ENCODE data around the gene MRPL30. TPM values are rescaled to one million over a fixed set of nuclear protein-coding genes. Genes with fewer than 3 reads are reported as not detected.
"Not testable (repeated sequence)": the region's sequence is repeated elsewhere in the genome, so short reads cannot be mapped to it uniquely, and the experiment has no call there.

The MRPL30 gene
- total and polyA plus RNA-seq, 10 donors: 12.8 to 26.0 (median 19.3) TPM

- no peak for DNase-seq
- Histone ChIP-seq H3K36me3 (peaks cover 0 to 39% (median 13%) of the 10 kb centered on the region in 6 donors), H3K4me1 (peaks cover 15 to 55% (median 39%) of the 10 kb centered on the region in 6 donors), H3K9me3 (no peaks in the 10 kb centered on the region), H3K27ac (no peak overlapping the region), H3K27me3 (replicated peaks in 1 of 7) (no peaks in the 10 kb centered on the region), H3K4me3 (no peak overlapping the region)
- WGBS, 5 donors: 62 to 88% (median 80%) methylated on average over 6 of the region's 6 CpGs
- TF ChIP-seq POLR2AphosphoS5 (IDR thresholded peaks at IDR 0.05) (no peak), POLR2A (IDR thresholded peaks at IDR 0.05) (no peak), CTCF (IDR thresholded peaks at IDR 0.05 in 8 of 11, conservative IDR thresholded peaks at IDR 0.05 in 3 of 11) (no peak)
- intact Hi-C loops (cut with DNase I; ENCODE audit: low total_unique reads): loop anchor here (10.0 kb wide), 1 partner anchor 150 kb away; the partner anchor contains the start of genes EIF5B and TXNDC9
Observed at GRCh38 chr2:99184811-99185210, 3.8 kb downstream of the MRPL30 start.

- Histone ChIP-seq H3K9me3 (no peaks in the 10 kb centered on the region), H3K27me3 (replicated peaks in 1 of 7) (no peaks in the 10 kb centered on the region), H3K4me3 (no peak overlapping the region), H3K36me3 (peaks cover 0 to 61% (median 19%) of the 10 kb centered on the region in 6 donors), H3K27ac (no peak overlapping the region), H3K4me1 (peaks cover 5 to 38% (median 25%) of the 10 kb centered on the region in 6 donors)
- intact Hi-C loops (cut with DNase I; ENCODE audit: low total_unique reads): loop anchor here (10.0 kb wide), 1 partner anchor 148 kb away; the partner anchor contains the start of genes EIF5B and TXNDC9
- DNase-seq: no peak
- TF ChIP-seq POLR2AphosphoS5 (IDR thresholded peaks at IDR 0.05) (no peak), CTCF (IDR thresholded peaks at IDR 0.05 in 8 of 11, conservative IDR thresholded peaks at IDR 0.05 in 3 of 11) (no peak), POLR2A (IDR thresholded peaks at IDR 0.05) (no peak)
Observed at GRCh38 chr2:99187011-99187410, 6.0 kb downstream of the MRPL30 start.

GRCh38 chr2:99188357-99188756 is 7.4 kb downstream of the MRPL30 start:
- no peak for DNase-seq
- Histone ChIP-seq H3K27ac (no peak overlapping the region), H3K4me1 (peaks cover 0 to 24% (median 13%) of the 10 kb centered on the region in 6 donors), H3K36me3 (peaks cover 0 to 75% (median 27%) of the 10 kb centered on the region in 6 donors), H3K4me3 (no peak overlapping the region), H3K9me3 (peaks cover 0 to 4% (median 0%) of the 10 kb centered on the region in 8 donors), H3K27me3 (replicated peaks in 1 of 7) (no peaks in the 10 kb centered on the region)
- 93 to 99% (median 94%) methylated on average over 3 of the region's 3 CpGs for WGBS, 5 donors
- TF ChIP-seq CTCF (IDR thresholded peaks at IDR 0.05 in 8 of 11, conservative IDR thresholded peaks at IDR 0.05 in 3 of 11) (no peak), POLR2A (IDR thresholded peaks at IDR 0.05) (no peak), POLR2AphosphoS5 (IDR thresholded peaks at IDR 0.05) (no peak)
- intact Hi-C loops (cut with DNase I; ENCODE audit: low total_unique reads): loop anchor here (10.0 kb wide), 1 partner anchor 146 kb away; the partner anchor contains the start of genes EIF5B and TXNDC9

GRCh38 chr2:99190548-99190947 is 9.6 kb downstream of the MRPL30 start:
- Histone ChIP-seq H3K27me3 (replicated peaks in 1 of 7) (no peaks in the 10 kb centered on the region), H3K36me3 (peaks cover 0 to 97% (median 39%) of the 10 kb centered on the region in 6 donors), H3K27ac (no peak overlapping the region), H3K9me3 (peaks cover 0 to 4% (median 0%) of the 10 kb centered on the region in 8 donors), H3K4me3 (no peak overlapping the region), H3K4me1 (peaks cover 0 to 3% (median 0%) of the 10 kb centered on the region in 6 donors)
- TF ChIP-seq POLR2A (IDR thresholded peaks at IDR 0.05) (no peak), CTCF (IDR thresholded peaks at IDR 0.05 in 8 of 11, conservative IDR thresholded peaks at IDR 0.05 in 3 of 11) (no peak), POLR2AphosphoS5 (IDR thresholded peaks at IDR 0.05) (no peak)
- intact Hi-C loops (cut with DNase I; ENCODE audit: low total_unique reads): no loop called here
- no peak for DNase-seq
- WGBS, 5 donors: 79 to 93% (median 91%) methylated on average over 1 of the region's 1 CpG

GRCh38 chr2:99192364-99192763 is 11.4 kb downstream of the MRPL30 start:
- H3K4me3 ChIP-seq; H3K27ac ChIP-seq; intact Hi-C loops (cut with DNase I; ENCODE audit: low total_unique reads); H3K9me3 ChIP-seq; DNase-seq; H3K27me3 ChIP-seq (replicated peaks in 1 of 7); H3K4me1 ChIP-seq: not testable (repeated sequence)
- H3K36me3 ChIP-seq: peaks cover 0 to 100% (median 55%) of the 10 kb centered on the region in 6 donors
- 98 to 100% (median 100%) methylated on average over 4 of the region's 4 CpGs for WGBS, 5 donors
